Measurements from ENCODE around the gene RSPRY1.

RSPRY1 gene

DNA sequence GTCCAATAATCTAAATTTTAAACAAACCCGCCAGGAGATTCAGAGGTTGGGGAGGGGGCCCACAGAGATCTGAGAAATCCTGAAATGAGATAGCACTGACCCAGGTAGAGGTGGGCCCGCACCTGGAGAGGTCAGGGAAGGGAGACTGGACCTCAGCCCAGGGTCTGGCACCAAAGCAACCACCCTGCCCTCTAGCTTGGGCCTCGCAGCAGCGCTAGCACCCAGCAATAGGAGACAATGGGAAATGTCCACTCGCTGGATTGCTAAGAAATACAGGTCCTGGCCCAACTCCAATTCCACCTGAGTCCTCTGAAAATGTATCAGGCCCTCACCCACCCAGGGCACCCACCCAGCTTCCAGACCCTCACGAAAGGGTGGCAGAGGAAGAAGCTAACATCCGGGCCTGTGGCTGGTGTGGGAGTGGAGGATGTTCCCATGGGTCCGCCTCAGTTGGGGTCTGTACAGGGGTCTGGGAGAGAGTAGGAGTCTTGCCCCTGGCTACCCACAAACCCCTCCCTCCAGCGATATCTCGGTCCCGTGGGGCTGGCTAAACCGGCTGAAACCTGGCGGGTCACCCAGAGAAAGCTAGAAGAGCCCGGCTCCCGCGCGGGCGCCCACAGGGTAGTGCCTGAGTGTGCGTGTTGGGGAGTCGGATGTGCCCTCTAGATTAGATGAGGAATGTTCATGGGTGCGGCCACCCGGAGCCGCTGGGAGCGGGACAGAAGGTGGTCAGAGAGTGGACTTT, 97.3 kb downstream of the RSPRY1 start:
- TF ChIP-seq TEAD4 (IDR thresholded peaks at IDR 0.05) (no peak), CREB1 (IDR thresholded peaks at IDR 0.05; ENCODE audit: low read depth) (no peak), EGR1 (IDR thresholded peaks at IDR 0.05) (no peak), ZBTB7A (IDR thresholded peaks at IDR 0.05; ENCODE audit: low read depth) (no peak), TCF12 (IDR thresholded peaks at IDR 0.05; ENCODE audit: low read depth) (no peak), NFIC (IDR thresholded peaks at IDR 0.05) (no peak), RAD21 (IDR thresholded peaks at IDR 0.05; ENCODE audit: low read depth) (no peak), YY1 (IDR thresholded peaks at IDR 0.05; ENCODE audit: low read depth) (no peak), TAF1 (IDR thresholded peaks at IDR 0.05; ENCODE audit: low read depth) (no peak), EP300 (IDR thresholded peaks at IDR 0.05; ENCODE audit: borderline replicate concordance) (no peak), CEBPB (IDR thresholded peaks at IDR 0.05) (no peak)
- TF ChIP-seq, protein P1, sequence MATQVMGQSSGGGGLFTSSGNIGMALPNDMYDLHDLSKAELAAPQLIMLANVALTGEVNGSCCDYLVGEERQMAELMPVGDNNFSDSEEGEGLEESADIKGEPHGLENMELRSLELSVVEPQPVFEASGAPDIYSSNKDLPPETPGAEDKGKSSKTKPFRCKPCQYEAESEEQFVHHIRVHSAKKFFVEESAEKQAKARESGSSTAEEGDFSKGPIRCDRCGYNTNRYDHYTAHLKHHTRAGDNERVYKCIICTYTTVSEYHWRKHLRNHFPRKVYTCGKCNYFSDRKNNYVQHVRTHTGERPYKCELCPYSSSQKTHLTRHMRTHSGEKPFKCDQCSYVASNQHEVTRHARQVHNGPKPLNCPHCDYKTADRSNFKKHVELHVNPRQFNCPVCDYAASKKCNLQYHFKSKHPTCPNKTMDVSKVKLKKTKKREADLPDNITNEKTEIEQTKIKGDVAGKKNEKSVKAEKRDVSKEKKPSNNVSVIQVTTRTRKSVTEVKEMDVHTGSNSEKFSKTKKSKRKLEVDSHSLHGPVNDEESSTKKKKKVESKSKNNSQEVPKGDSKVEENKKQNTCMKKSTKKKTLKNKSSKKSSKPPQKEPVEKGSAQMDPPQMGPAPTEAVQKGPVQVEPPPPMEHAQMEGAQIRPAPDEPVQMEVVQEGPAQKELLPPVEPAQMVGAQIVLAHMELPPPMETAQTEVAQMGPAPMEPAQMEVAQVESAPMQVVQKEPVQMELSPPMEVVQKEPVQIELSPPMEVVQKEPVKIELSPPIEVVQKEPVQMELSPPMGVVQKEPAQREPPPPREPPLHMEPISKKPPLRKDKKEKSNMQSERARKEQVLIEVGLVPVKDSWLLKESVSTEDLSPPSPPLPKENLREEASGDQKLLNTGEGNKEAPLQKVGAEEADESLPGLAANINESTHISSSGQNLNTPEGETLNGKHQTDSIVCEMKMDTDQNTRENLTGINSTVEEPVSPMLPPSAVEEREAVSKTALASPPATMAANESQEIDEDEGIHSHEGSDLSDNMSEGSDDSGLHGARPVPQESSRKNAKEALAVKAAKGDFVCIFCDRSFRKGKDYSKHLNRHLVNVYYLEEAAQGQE (IDR thresholded peaks at IDR 0.05; ENCODE audit: low read depth): no peak
- TF ChIP-seq, protein P2, sequence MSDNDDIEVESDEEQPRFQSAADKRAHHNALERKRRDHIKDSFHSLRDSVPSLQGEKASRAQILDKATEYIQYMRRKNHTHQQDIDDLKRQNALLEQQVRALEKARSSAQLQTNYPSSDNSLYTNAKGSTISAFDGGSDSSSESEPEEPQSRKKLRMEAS (IDR thresholded peaks at IDR 0.05): no peak

DNA sequence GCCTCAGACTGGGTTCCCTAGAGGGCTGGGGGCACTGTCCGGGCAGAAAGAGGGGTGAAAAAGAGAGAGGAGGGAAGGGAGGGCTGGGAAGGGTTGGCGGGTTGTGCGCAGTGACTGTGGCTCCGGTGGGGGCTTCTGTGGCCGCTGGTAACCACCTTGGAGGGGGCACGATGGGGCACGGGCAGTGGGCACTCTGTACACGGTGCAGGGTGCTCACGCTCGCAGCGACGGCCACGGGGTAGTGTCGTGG, 97.8 kb downstream of the RSPRY1 start:
- TF ChIP-seq FOXM1 (IDR thresholded peaks at IDR 0.05; ENCODE audit: borderline replicate concordance, low read depth): no peak
- TF ChIP-seq, protein P3, sequence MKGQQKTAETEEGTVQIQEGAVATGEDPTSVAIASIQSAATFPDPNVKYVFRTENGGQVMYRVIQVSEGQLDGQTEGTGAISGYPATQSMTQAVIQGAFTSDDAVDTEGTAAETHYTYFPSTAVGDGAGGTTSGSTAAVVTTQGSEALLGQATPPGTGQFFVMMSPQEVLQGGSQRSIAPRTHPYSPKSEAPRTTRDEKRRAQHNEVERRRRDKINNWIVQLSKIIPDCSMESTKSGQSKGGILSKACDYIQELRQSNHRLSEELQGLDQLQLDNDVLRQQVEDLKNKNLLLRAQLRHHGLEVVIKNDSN (IDR thresholded peaks at IDR 0.05): no peak
- TF ChIP-seq TAF1 (IDR thresholded peaks at IDR 0.05; ENCODE audit: low read depth): no peak
- TF ChIP-seq NFIC (IDR thresholded peaks at IDR 0.05): no peak
- TF ChIP-seq, protein P1 (IDR thresholded peaks at IDR 0.05; ENCODE audit: low read depth): no peak
- no peak for TF ChIP-seq TEAD4 (IDR thresholded peaks at IDR 0.05)
- TF ChIP-seq TCF12 (IDR thresholded peaks at IDR 0.05; ENCODE audit: low read depth): no peak
- no peak for TF ChIP-seq YY1 (IDR thresholded peaks at IDR 0.05; ENCODE audit: low read depth)
- no peak for TF ChIP-seq CEBPB (IDR thresholded peaks at IDR 0.05)
- no peak for TF ChIP-seq RAD21 (IDR thresholded peaks at IDR 0.05; ENCODE audit: low read depth)
- no peak for TF ChIP-seq ZBTB7A (IDR thresholded peaks at IDR 0.05; ENCODE audit: low read depth)
- TF ChIP-seq EP300 (IDR thresholded peaks at IDR 0.05; ENCODE audit: borderline replicate concordance): no peak
- TF ChIP-seq, protein P2 (IDR thresholded peaks at IDR 0.05): no peak
- no peak for TF ChIP-seq CREB1 (IDR thresholded peaks at IDR 0.05; ENCODE audit: low read depth)
- TF ChIP-seq EGR1 (IDR thresholded peaks at IDR 0.05): no peak

DNA sequence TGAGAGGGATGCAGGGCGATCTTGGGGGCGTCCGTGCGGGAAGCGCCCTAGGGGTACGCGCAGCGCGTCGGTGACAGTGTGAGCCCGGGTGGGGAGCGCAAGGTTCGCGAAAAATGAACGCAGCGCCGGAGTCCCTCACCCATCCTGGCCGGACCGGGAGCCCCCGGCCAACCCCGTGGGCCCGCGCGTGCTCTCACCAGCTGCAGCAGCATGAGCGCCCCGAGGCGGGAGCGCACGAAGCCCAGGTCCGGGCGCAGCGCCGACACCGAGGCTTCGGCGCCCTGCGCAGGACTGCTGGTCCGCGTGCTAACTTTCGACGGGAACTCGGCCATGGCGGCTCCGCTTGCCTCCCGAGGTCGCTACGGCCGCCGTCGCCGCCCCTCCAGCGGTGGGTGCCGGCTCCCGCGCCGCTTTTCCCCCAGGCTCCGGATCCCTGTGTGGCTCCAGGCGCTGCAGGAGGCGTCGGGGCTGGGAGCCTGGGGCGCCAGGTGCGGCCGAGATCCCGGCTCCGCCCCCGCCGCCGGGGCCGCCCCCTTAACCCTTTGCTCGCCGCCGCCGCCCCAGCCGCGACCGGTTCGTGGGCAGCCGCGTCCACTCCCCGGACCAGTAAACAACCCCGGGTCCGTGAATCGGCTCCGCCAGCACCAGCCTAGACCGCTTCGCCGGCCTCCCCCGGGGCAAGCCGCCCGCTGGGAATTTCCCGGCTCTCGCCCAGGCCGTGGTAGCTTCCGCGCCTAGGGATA, 98.3 kb downstream of the RSPRY1 start, which contains the start of gene PLLP:
Gene PLLP, minus strand, starts transcription at position 464 of the 743 bp plus-strand sequence. Its CDS starts 132 bp downstream, at position 332.
- TF ChIP-seq CREB1 (IDR thresholded peaks at IDR 0.05; ENCODE audit: low read depth): no peak
- TF ChIP-seq ZBTB7A (IDR thresholded peaks at IDR 0.05; ENCODE audit: low read depth): peak; percentile 55; the same call in 1 of the 2 replicates
- no peak for TF ChIP-seq FOXM1 (IDR thresholded peaks at IDR 0.05; ENCODE audit: borderline replicate concordance, low read depth)
- TF ChIP-seq, protein P2 (IDR thresholded peaks at IDR 0.05): peak; percentile 99
- peak; percentile 59; the same call in 1 of the 2 replicates for TF ChIP-seq YY1 (IDR thresholded peaks at IDR 0.05; ENCODE audit: low read depth)
- TF ChIP-seq TCF12 (IDR thresholded peaks at IDR 0.05; ENCODE audit: low read depth): peak; percentile 55; the same call in 1 of the 2 replicates
- TF ChIP-seq EP300 (IDR thresholded peaks at IDR 0.05; ENCODE audit: borderline replicate concordance): no peak; the same call in 1 of the 2 replicates

DNA sequence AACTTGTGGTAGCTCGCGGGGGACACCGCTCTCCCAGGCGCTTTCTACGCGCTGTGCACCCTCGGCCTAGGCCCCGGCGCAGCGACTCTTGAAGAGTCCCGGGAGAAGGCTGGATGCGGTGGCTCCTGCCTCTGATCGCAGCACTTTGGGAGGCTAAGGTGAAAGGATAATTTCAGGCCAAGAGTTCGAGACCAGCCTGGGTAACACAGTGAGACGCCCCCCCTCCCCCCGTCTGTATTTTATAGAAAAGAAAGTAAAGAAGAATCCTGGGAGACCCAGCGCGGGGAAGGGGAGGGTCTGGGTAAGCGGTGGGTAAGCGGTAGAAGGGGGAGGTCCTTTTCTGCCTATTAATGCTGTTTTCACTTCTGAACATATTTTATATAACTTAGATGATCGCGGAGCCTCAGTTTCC, 98.8 kb downstream of the RSPRY1 start:
- no peak for TF ChIP-seq NFIC (IDR thresholded peaks at IDR 0.05)
- TF ChIP-seq CREB1 (IDR thresholded peaks at IDR 0.05; ENCODE audit: low read depth): no peak
- TF ChIP-seq, protein P1 (IDR thresholded peaks at IDR 0.05; ENCODE audit: low read depth): no peak
- no peak for TF ChIP-seq FOXM1 (IDR thresholded peaks at IDR 0.05; ENCODE audit: borderline replicate concordance, low read depth)
- TF ChIP-seq, protein P3 (IDR thresholded peaks at IDR 0.05): no peak
- TF ChIP-seq CEBPB (IDR thresholded peaks at IDR 0.05): no peak
- no peak for TF ChIP-seq ZBTB7A (IDR thresholded peaks at IDR 0.05; ENCODE audit: low read depth)
- TF ChIP-seq TEAD4 (IDR thresholded peaks at IDR 0.05): no peak
- TF ChIP-seq EGR1 (IDR thresholded peaks at IDR 0.05): no peak
- no peak for TF ChIP-seq TCF12 (IDR thresholded peaks at IDR 0.05; ENCODE audit: low read depth)
